Activated naive CD8-positive, alpha-beta T cell treated with anti-CD3 and anti-CD28 coated beads for 36 hours (primary cell): ENCODE data around the gene PRTN3. TPM values are rescaled to one million over a fixed set of nuclear protein-coding genes. Genes with fewer than 3 reads are reported as not detected.
"Not testable (repeated sequence)": the region's sequence is repeated elsewhere in the genome, so short reads cannot be mapped to it uniquely, and the experiment has no call there.

Source experiments
- DNase-seq: peaks from one replicate; pipeline ENCODE4 v3.0.0; 2021
- H3K27ac Mint-ChIP-seq: one replicate; pipeline ENCODE4 v1.8.0; 2022; ENCODE audit warnings: mild to moderate bottlenecking, moderate library complexity, mixed read lengths
- H3K27me3 Mint-ChIP-seq: one replicate; pipeline ENCODE4 v1.8.0; 2022; ENCODE audit warnings: mild to moderate bottlenecking, mixed read lengths
- H3K36me3 Mint-ChIP-seq: one replicate; pipeline ENCODE4 v1.8.0; 2021; ENCODE audit warnings: mild to moderate bottlenecking, mixed read lengths
- H3K4me1 Mint-ChIP-seq: one replicate; pipeline ENCODE4 v1.8.0; 2021; ENCODE audit warnings: mixed read lengths
- H3K4me3 Mint-ChIP-seq: one replicate; pipeline ENCODE4 v1.8.0; 2022; ENCODE audit warnings: mild to moderate bottlenecking, moderate library complexity, mixed read lengths
- H3K9me3 Mint-ChIP-seq: one replicate; pipeline ENCODE4 v1.8.0; 2022; ENCODE audit warnings: mixed read lengths
- total RNA-seq, 2 experiments: library from RNA; stranded (reverse); gene quantifications; one replicate each; pipeline ENCODE4 v1.2.3, GENCODE V29; 2021

The PRTN3 gene
- total RNA-seq, 2 experiments from 2014 or later: not detected

GRCh38 chr19:821825-822503 is 18.8 kb upstream of the PRTN3 start, which contains the start of gene PLPPR3:
TSS of gene PLPPR3 (minus strand) at chr19:821955. CDS start at chr19:821559, 396 bp downstream.
- Mint-ChIP-seq H3K4me3 (no peak within 1 kb of the TSS), H3K27ac (no peak within 1 kb of the TSS), H3K27me3 (peaks cover 19% of the 10 kb centered on the region)

DNA sequence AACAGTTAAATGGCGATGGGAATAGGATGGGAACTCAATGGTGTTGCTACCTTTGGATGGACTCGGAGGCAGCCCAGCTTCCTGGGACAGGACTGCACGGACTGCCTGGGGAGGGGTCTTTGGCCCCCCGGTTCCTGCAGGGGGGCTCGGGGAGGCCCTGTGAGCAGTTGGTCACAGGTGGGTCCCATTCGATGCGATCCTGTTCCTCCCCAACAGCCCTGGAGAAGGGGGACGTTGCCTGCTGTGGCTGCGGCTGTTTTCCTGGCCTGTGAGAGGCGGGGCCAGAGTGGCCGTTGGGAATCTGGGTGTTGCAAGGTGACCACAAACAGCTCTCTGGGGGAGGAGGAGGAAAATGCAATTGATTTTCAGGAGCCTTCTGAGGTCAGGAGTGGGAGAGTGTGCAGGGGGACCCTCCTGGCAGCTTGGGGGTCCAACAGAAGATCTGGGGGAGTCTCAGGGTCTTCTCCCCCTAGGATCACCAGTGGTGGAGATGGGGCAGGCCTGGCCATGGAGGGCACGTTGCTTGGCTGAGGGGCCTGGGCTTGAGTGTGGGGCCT is 17.2 kb upstream of the PRTN3 start:
- no peak for DNase-seq
- Mint-ChIP-seq H3K4me1 (no peaks in the 10 kb centered on the region), H3K27me3 (peaks cover 23% of the 10 kb centered on the region), H3K9me3 (no peaks in the 10 kb centered on the region), H3K4me3 (no peak overlapping the region), H3K36me3 (no peaks in the 10 kb centered on the region), H3K27ac (no peak overlapping the region)

More at GRCh38 chr19:821825-822503, 18.8 kb upstream of the PRTN3 start, which contains the start of gene PLPPR3:
- Mint-ChIP-seq H3K4me1 (no peaks in the 10 kb centered on the region), H3K36me3 (no peaks in the 10 kb centered on the region), H3K9me3 (no peaks in the 10 kb centered on the region)
- DNase-seq: no peak

DNA sequence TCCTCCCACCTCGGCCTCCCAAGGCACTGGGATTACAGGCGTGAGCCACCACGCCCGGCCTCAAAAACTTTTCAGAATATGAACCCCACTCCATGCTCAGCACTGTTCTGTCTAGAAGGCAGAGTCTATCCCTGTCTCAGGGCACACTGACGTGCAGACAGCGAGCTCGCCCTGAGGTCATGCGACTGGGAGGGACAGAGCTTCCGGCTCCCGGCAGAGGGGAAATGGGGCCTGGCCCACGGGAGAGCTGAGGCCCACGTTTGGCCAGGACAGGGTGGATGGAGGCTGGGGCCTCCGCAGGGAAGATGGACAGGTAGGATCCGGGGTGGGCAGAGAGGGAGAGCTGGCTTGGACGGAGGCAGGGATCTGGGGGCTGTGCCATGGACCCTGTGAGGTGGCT is 15.9 kb upstream of the PRTN3 start:
- H3K27me3 Mint-ChIP-seq: peaks cover 32% of the 10 kb centered on the region
- no peaks in the 10 kb centered on the region for H3K9me3 Mint-ChIP-seq
- no peaks in the 10 kb centered on the region for H3K36me3 Mint-ChIP-seq
- no peaks in the 10 kb centered on the region for H3K4me1 Mint-ChIP-seq
- no peak for DNase-seq
- no peak overlapping the region for H3K27ac Mint-ChIP-seq
- no peak overlapping the region for H3K4me3 Mint-ChIP-seq

DNA sequence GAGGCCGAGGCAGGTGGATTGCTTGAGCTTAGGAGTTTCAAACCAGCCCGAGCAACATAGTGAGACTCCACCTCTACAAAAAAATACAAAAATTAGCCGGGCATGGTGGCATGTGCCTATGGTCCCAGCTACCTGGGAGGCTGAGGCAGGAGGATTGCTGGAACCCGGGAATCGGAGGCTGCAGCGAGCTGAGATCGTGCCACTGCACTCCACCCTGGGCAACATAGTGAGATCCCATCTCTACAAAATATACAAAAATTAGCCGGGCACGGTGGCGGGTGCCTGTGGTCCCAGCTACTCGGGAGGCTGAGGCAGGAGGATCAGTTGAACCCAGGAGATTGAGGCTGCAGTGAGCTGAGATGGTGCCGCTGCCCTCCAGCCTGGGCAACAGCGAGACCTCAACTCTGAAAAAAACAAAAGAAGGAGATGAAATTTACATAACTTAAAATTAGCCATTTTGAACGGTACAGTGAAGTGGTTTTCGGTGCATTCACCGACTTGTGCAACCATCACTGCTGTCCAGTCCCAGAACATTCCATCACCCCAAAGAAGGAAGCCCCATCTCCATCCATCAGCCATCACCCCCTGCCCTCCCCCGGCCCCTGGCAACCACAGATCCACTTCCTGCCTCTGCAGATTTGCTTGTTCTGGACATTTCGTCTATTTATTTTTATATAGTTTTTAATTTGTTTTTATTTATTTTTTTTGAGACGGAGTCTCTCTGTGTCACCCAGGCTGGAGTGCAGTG is 14.7 kb upstream of the PRTN3 start:
- no peak overlapping the region for H3K27ac Mint-ChIP-seq
- no peaks in the 10 kb centered on the region for H3K36me3 Mint-ChIP-seq
- no peak for DNase-seq
- H3K9me3 Mint-ChIP-seq: no peaks in the 10 kb centered on the region
- no peaks in the 10 kb centered on the region for H3K4me1 Mint-ChIP-seq
- H3K4me3 Mint-ChIP-seq: no peak overlapping the region
- H3K27me3 Mint-ChIP-seq: peaks cover 32% of the 10 kb centered on the region

DNA sequence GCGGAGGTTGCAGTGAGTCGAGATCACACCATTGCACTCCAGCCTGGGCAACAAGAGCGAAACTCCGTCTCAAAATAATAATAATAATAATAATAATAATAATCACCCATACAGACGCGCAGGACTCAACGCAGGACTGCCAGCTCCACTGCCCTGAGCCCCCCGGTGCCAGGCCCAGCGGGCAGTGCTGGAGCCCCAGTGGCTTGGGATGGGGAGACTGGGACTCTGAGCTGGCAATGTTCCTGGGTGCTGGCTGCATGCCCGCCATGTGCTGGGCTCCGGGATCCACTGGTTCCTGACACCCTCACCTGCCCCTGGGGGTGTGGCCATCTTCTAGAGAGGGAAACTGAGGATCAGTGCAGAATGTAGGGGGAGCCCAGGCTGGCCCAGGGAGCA is 13.5 kb upstream of the PRTN3 start:
- no peak overlapping the region for H3K27ac Mint-ChIP-seq
- no peak for DNase-seq
- H3K4me1 Mint-ChIP-seq: no peaks in the 10 kb centered on the region
- H3K27me3 Mint-ChIP-seq: peaks cover 36% of the 10 kb centered on the region
- H3K4me3 Mint-ChIP-seq: no peak overlapping the region
- H3K9me3 Mint-ChIP-seq: no peaks in the 10 kb centered on the region
- H3K36me3 Mint-ChIP-seq: no peaks in the 10 kb centered on the region

GRCh38 chr19:827710-828321 is 13.0 kb upstream of the PRTN3 start, which contains the start of gene AZU1:
TSS of gene AZU1 (plus strand) at chr19:827837. CDS start at chr19:827847, 10 bp downstream.
- Mint-ChIP-seq H3K9me3 (no peaks in the 10 kb centered on the region), H3K4me1 (no peaks in the 10 kb centered on the region), H3K27ac (no peak within 1 kb of the TSS), H3K4me3 (no peak within 1 kb of the TSS), H3K27me3 (peaks cover 33% of the 10 kb centered on the region), H3K36me3 (no peaks in the 10 kb centered on the region)
- no peak for DNase-seq

- DNase-seq: no peak
- Mint-ChIP-seq H3K27me3 (peaks cover 19% of the 10 kb centered on the region), H3K4me3 (no peak overlapping the region), H3K36me3 (no peaks in the 10 kb centered on the region), H3K27ac (no peak overlapping the region), H3K9me3 (no peaks in the 10 kb centered on the region), H3K4me1 (no peaks in the 10 kb centered on the region)
Observed at GRCh38 chr19:829129-829758, 11.6 kb upstream of the PRTN3 start.

GRCh38 chr19:831407-832369 is 9.1 kb upstream of the PRTN3 start:
- DNase-seq: no peak
- Mint-ChIP-seq H3K27ac (no peak overlapping the region), H3K36me3 (no peaks in the 10 kb centered on the region), H3K9me3 (no peaks in the 10 kb centered on the region), H3K27me3 (peaks cover 26% of the 10 kb centered on the region), H3K4me1 (no peaks in the 10 kb centered on the region), H3K4me3 (no peak overlapping the region)

GRCh38 chr19:834216-834615 is 6.6 kb upstream of the PRTN3 start:
- Mint-ChIP-seq H3K4me1 (no peaks in the 10 kb centered on the region), H3K27me3 (peaks cover 36% of the 10 kb centered on the region), H3K4me3 (no peak overlapping the region), H3K9me3 (no peaks in the 10 kb centered on the region), H3K27ac (no peak overlapping the region), H3K36me3 (no peaks in the 10 kb centered on the region)
- DNase-seq: no peak

- no peaks in the 10 kb centered on the region for H3K36me3 Mint-ChIP-seq
- no peak overlapping the region for H3K27ac Mint-ChIP-seq
Observed at GRCh38 chr19:835210-835810, 5.5 kb upstream of the PRTN3 start.

DNA sequence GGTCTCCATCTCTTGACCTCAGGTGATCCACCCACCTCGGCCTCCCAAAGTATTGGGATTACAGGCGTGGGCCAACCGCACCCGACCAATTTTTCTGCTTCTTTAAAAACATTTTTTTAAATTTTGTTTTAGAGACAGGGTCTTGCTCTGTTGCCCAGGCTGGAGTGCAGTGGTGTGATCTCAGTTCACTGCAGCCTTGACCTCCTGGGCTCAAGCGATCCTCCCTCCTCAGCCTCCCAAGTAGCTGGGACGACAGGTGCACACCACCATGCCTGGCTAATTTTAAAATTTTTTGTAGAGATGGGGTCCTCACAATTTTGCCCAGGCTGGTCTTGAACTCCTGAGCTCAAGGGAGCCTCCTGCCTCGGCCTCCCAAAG is 2.0 kb downstream of the PRTN3 start:
- H3K36me3 Mint-ChIP-seq: not testable (repeated sequence)

More at GRCh38 chr19:835210-835810, 5.5 kb upstream of the PRTN3 start:
- Mint-ChIP-seq H3K4me3 (no peak overlapping the region), H3K27me3 (peaks cover 29% of the 10 kb centered on the region), H3K9me3 (no peaks in the 10 kb centered on the region), H3K4me1 (no peaks in the 10 kb centered on the region)
- no peak for DNase-seq

DNA sequence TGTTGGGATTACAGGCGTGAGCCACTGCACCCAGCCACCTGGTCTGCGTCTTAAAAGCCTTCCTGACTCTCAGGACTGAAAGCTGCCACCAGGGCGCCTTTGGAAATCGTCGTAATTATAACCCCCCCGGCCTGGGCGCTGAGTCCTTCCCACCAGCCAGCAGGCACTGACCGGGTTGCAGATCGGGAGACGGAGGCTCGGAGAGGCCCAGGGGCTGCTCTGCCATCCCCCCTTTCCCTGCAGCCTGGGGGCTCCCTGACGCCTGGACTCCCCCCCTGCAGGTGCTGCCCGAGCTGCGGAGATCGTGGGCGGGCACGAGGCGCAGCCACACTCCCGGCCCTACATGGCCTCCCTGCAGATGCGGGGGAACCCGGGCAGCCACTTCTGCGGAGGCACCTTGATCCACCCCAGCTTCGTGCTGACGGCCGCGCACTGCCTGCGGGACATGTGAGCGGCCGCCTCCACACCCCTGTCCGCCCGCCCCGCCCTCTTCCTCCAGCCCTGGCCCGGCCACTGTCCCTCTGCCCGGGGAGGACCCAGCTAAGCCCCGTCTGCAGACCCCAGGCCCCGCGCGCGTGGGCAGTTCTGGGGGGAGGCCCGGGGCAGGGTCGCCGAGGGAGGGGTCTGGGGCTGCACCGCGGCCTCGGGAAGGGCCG is 2.5 kb downstream of the PRTN3 start:
- no peak for DNase-seq
- Mint-ChIP-seq H3K27ac (no peak overlapping the region), H3K36me3 (no peaks in the 10 kb centered on the region), H3K4me3 (no peak overlapping the region), H3K9me3 (peaks cover 3% of the 10 kb centered on the region), H3K4me1 (peaks cover 3% of the 10 kb centered on the region), H3K27me3 (peaks cover 60% of the 10 kb centered on the region)

More for the DNA sequence above, 2.0 kb downstream of the PRTN3 start:
- not testable (repeated sequence) for H3K4me3 Mint-ChIP-seq, H3K9me3 Mint-ChIP-seq, DNase-seq, H3K4me1 Mint-ChIP-seq, H3K27ac Mint-ChIP-seq
- H3K27me3 Mint-ChIP-seq: peaks cover 56% of the 10 kb centered on the region

DNA sequence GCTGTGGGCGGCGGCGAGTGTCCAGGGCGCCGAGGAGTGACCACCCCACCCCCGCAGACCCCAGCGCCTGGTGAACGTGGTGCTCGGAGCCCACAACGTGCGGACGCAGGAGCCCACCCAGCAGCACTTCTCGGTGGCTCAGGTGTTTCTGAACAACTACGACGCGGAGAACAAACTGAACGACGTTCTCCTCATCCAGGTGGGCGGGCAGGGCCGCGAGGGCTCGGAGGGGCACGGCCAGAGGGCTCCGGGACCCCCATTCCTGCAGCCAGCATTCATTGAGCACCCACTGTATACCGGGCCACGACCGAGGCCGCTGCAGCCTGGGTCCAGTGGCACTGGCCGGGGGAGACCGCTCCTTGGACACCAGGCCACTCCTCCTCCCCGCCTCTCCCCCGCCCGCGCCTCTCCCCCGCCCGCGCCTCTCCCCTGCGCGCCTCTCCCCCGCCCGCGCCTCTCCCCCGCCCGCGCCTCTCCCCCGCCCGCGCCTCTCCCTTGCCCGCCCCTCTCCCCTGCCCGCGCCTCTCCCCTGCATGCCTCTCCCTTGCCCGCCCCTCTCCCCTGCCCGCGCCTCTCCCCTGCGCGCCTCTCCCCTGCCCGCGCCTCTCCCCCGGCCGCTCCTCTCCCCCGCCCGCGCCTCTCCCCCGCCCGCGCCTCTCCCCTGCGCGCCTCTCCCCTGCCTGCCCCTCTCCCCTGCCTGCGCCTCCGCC is 3.2 kb downstream of the PRTN3 start:
- H3K4me1 Mint-ChIP-seq: peaks cover 3% of the 10 kb centered on the region
- no peak overlapping the region for H3K27ac Mint-ChIP-seq
- no peak overlapping the region for H3K4me3 Mint-ChIP-seq
- DNase-seq: no peak
- H3K27me3 Mint-ChIP-seq: peaks cover 62% of the 10 kb centered on the region
- peaks cover 3% of the 10 kb centered on the region for H3K9me3 Mint-ChIP-seq
- no peaks in the 10 kb centered on the region for H3K36me3 Mint-ChIP-seq
